ENCODE measurements around the gene ELFN1. TPM values are rescaled to one million over a fixed set of nuclear protein-coding genes. Genes with fewer than 3 reads are reported as not detected.

The ELFN1 gene
- total and polyA plus RNA-seq, 10 of the 15 experiments (the other 5 are each of a cell fraction or from before 2014, with no cell fraction given) = 0.04 TPM; not detected in 9

GRCh38 chr7:1712907-1713501, 42.9 kb downstream of the ELFN1 start (continued):
- TF ChIP-seq BCLAF1 (IDR thresholded peaks at IDR 0.05) = no peak
- TF ChIP-seq ASH2L (IDR thresholded peaks at IDR 0.05; ENCODE audit: borderline replicate concordance, low read depth) = no peak
- no peak for TF ChIP-seq IRF4 (IDR thresholded peaks at IDR 0.05; ENCODE audit: low read depth, low read length)
- no peak for TF ChIP-seq CHD4 (IDR thresholded peaks at IDR 0.05)
- TF ChIP-seq IKZF1 (conservative IDR thresholded peaks at IDR 0.05) = no peak
- no peak for TF ChIP-seq PML (IDR thresholded peaks at IDR 0.05; ENCODE audit: low read length)
- TF ChIP-seq CBX3 (IDR thresholded peaks at IDR 0.05; ENCODE audit: borderline replicate concordance, low read depth) = no peak

DNA sequence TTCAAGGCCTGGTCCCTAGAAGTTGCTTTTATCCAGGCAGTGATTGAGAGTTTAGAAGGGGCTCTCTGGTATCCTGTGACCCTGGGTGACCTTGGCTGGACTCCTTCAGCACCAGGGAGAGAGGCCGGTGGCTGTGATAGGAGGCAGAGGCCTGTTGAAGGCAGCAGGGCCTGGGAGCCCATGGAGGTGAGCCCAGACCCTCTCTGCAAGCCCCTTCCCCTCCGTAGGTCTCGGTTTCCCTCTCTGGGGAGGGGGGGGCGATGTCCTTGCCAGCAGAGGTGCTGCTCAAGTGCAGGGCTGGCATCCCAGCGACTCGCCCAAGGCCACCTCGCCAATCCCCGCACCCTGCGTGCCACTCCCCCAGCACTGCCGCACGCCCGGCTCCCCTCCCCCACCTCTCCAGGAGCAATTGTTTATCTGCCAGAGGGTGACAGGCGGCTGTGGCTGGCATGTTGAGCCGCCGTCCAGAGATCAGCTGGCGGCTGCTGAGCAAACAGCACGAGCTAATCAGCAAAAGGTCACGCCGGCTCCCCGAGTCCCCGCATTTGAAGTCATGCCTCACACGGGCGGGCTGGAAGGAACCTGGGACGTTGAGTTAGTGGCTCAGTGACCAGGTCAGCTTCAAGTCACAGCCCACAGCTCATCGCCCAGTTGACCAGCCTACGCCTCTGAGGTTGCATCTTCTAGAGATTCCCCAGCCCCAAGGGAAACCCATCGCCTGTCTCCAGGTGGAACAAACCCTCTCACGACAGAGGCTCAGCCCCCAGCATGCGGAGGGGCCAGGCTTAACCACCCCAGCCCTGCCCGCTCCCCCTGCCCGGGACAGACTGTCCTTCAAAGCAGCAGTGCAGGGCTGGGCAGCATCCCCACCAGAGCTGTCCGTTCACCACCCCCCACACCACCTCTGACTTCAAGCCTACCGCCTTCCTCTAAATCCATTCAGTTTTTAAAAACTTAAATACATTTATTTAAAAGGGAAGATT, 43.7 kb downstream of the ELFN1 start:
- Histone ChIP-seq H3K4me1 (ENCODE audit: control insufficient read depth, insufficient read depth, low read length) (no peaks in the 10 kb centered on the region), H3K36me3 (ENCODE audit: control insufficient read depth in 2 of 2, insufficient read depth in 2 of 2, low read length in 1 of 2) (no peaks in the 10 kb centered on the region), H3K27ac (ENCODE audit: control insufficient read depth, insufficient read depth) (no peak overlapping the region), H3K27me3 (replicated peaks in 1 of 2; ENCODE audit: control insufficient read depth in 2 of 2, insufficient read depth in 2 of 2, low read length in 1 of 2) (no peaks in the 10 kb centered on the region), H2AFZ (ENCODE audit: control insufficient read depth, low read depth, low read length) (no peak overlapping the region), H3K79me2 (ENCODE audit: control insufficient read depth, insufficient read depth, low read length) (no peaks in the 10 kb centered on the region), H3K9ac (ENCODE audit: control insufficient read depth, insufficient read depth, low read length) (no peak overlapping the region), H3K4me2 (ENCODE audit: control insufficient read depth, insufficient read depth) (no peak overlapping the region), H3K4me3 (no peak overlapping the region), H3K9me3 (replicated peaks; ENCODE audit: control insufficient read depth, insufficient read depth, low read length) (peaks cover 3% of the 10 kb centered on the region; the same call in 2 of the 3 replicates), H4K20me1 (ENCODE audit: control insufficient read depth, insufficient read depth) (no peaks in the 10 kb centered on the region)
- FAIRE-seq (no peak), ATAC-seq (no peak), DNase-seq (ENCODE audit: low read depth, low spot score) (no peak)
- no TSS peak for BruUV-seq (replicated peaks)
- RAD21 ChIA-PET (ENCODE audit: unreplicated experiment) = no interaction called here
- CTCF ChIA-PET = no interaction called here
- POLR2A ChIA-PET = no interaction called here
- in situ Hi-C loops (cut with MboI) = no loop called here
- 53% methylated on average over 30 of the region's 33 CpGs for WGBS (ENCODE audit: insufficient coverage, insufficient replicate concordance, low lambda C conversion rate, missing lambda C conversion rate)
- SMC1A ChIA-PET (ENCODE audit: uncharacterized antibody, unreplicated experiment) = no interaction called here
- intact Hi-C loops (cut with micrococcal nuclease; ENCODE audit: unreplicated experiment) = no loop called here
- TF ChIP-seq FOXK2 (IDR thresholded peaks at IDR 0.05) = no peak
- no peak for TF ChIP-seq ESRRA (IDR thresholded peaks at IDR 0.05; ENCODE audit: low read length)
- no peak for TF ChIP-seq ZNF207 (IDR thresholded peaks at IDR 0.05; ENCODE audit: borderline replicate concordance)
- no peak for TF ChIP-seq POU2F2 (IDR thresholded peaks at IDR 0.05; ENCODE audit: borderline replicate concordance, low read depth, low read length)
- TF ChIP-seq CREB1 (IDR thresholded peaks at IDR 0.05; ENCODE audit: low read depth) = no peak
- TF ChIP-seq, protein P1, sequence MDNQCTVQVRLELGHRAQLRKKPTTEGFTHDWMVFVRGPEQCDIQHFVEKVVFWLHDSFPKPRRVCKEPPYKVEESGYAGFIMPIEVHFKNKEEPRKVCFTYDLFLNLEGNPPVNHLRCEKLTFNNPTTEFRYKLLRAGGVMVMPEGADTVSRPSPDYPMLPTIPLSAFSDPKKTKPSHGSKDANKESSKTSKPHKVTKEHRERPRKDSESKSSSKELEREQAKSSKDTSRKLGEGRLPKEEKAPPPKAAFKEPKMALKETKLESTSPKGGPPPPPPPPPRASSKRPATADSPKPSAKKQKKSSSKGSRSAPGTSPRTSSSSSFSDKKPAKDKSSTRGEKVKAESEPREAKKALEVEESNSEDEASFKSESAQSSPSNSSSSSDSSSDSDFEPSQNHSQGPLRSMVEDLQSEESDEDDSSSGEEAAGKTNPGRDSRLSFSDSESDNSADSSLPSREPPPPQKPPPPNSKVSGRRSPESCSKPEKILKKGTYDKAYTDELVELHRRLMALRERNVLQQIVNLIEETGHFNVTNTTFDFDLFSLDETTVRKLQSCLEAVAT (IDR thresholded peaks at IDR 0.05) = no peak
- TF ChIP-seq CEBPB (IDR thresholded peaks at IDR 0.05; ENCODE audit: borderline replicate concordance in 1 of 2, low read depth in 2 of 2, low read length in 2 of 2) = no peak
- TF ChIP-seq CHD2 (IDR thresholded peaks at IDR 0.05; ENCODE audit: borderline replicate concordance, low read depth, low read length) = no peak
- no peak for TF ChIP-seq STAT1 (conservative IDR thresholded peaks at IDR 0.05)
- TF ChIP-seq ATF2 (IDR thresholded peaks at IDR 0.05; ENCODE audit: low read length) = no peak
- TF ChIP-seq GABPA (IDR thresholded peaks at IDR 0.05; ENCODE audit: low read depth) = no peak

All from GM12878 (cell line).